GM21423 (cell line): ENCODE data around the gene GVQW3.

Experiments
- ATAC-seq: cut with Tn5 transposase; IDR thresholded peaks from one replicate; pipeline ENCODE4 v1.9.1; 2021; ENCODE audit warnings: mild to moderate bottlenecking, moderate library complexity; ENCODE audit not compliant: unreplicated experiment

The GVQW3 gene

DNA sequence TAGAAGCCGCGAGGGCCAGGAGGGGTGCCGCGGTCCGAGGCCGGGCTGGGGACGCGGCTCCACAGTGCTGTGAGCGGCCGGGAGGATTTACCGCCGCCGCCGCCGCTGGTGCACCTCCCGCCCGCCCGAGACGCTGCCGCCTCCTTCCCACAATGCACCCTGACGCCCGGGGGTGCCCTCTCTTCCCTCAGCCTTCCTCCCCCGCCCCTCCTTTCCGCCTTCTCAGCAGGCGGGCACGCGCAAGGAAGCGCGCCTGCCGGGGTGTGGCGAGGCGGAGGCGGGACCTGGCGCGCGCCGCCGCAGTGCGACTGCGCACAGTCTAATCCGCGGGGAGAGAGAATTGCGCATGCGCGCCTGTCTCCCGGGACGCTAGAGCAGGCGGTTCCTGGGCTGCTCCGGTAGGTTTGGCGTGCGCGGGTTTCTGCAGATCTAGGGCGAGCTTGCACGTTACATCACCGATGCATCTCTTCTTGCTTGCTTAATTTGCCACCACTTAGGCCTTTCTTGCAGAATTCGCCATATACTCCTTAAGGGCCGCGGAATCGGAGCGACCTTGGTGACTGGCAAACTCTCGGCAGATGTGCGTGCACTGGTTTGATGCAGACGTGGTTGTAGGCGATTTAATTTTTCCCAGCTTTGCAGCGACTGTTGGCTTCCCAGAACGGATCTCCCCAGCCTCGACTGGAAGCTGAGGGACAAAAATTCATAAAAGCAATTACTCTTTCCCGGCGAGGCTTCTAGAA lies at the start of gene GVQW3, which contains the start of gene THAP12:
Gene GVQW3 (plus strand): TSS at position 347 of the 743 bp plus-strand sequence. CDS start 506 bp downstream, outside the sequence.
Gene THAP12 (minus strand): TSS at position 156 of the 743 bp plus-strand sequence. CDS start 296 bp downstream, outside the sequence.
- ATAC-seq = peak; percentile 80

DNA sequence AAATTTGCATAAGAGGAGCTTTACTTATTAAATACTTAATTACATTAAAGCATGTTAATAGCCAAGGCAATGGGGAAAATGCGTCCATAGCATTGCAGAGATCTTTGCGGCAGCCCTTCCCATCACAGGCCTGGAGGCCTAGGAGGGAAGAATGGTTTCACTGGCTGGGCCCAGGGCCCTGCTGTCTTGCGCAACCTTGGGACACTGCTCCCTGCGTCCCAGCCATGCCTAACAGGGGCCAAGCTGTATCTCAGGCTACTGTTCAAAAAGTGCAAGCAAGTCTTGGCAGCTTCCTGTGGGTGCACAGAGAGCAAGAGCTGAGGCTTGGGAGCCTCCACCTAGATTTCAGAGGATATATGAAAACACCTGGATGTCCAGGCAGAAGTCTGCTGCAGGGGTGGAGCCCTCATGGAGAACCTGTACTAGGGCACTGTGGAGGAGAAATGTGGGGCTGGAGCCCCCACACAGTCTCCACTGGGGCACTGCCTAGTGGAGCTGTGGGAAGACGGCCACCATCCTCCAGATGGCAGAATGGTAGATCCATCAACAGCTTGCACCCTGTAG lies 46.2 kb upstream of the GVQW3 start:
- no peak for ATAC-seq

DNA sequence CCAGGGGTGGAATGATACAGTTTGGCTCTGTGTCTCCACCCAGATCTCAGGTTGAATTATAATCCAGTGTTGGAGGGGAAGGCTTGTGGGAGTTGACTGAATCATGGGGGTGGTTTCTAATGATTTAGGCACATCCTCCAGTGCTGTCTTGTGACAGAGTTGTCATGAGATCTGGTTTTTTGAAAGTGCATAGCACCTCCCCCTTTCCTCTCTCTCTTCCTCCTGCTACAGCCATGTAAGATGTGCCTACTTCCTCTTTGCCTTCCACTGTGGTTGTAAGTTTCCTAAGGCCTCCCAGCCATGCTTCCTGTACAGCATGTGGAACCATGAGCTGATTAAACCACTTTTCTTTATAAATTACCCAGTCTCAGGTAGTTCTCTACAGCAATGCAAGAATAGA lies 45.3 kb upstream of the GVQW3 start:
- no peak for ATAC-seq

DNA sequence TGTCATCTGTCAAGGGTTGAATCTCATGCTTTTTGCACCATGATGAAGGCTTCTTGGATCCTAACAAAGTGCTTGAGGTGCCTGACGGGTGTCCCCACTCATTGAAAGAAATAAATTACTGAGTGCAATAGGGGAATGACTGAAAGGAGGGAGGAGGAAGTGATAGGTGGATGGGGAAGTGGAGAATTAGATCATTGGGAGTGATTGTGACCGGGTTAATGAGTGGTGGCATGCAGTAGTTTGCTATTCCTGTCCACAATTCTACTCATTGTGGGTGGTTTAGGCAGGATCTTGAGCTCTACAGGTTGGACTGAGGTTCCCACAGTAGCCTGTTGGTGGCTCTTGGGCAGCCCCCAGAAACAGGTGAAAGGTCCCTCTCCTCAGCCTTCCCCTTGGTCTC lies 44.5 kb upstream of the GVQW3 start:
- no peak for ATAC-seq

DNA sequence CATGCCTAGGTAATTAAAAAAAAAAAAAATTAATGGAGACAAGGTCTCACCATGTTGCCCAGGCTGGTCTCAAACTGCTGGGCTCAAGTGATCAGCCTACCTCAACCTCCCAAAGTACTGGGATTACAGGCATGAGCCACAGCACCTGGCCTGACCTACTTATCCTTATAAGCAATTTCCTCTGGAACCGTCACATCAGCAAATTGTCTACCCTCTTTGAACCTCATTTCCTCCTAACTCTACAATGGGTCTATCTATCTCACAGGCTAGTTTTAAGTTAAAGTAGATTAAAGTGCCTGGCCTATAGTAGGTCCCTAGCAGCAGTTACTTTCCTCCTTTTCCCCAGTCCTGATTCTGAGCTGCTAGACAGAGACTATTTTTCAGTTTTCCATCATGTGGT lies 43.7 kb upstream of the GVQW3 start:
- ATAC-seq = no peak

DNA sequence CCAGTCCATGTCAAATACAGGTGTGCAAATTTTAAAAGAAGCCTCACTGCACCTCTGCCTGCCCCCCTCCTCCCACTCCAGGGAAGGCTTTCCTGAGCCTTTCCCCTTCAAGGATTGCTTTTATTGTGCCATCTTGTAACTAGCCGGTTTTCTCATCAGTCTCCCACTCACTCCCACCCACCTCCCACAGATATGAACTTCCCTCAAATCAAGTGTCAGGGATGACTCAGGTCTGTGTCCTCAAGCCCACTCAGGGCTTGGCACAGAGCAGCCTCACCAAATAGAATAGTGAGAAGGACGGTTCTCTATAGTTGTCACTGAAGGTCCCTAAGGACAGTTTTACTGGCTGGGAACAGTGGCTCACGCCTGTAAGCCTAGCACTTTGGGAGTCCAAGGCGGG lies 43.2 kb upstream of the GVQW3 start:
- no peak for ATAC-seq

DNA sequence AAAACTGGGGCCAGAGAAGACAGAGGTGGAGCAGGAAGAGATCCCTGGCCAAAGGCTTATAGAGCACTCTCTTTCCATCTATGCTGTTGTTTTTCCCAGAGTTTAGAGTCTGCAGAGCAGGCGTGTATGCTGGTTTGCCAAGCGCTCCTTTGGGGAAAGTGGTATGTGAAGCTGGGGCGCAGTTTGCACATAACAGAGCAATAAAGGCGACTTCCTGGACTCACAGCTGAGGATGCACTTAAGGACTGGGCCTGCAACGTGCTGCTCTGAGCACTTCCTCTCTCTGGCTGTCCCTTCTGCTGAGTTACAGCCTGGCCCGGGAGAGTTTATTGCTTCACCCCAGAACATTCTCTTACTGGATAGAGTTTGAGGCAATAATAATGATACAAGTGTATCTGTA lies 41.9 kb upstream of the GVQW3 start:
- ATAC-seq = no peak

DNA sequence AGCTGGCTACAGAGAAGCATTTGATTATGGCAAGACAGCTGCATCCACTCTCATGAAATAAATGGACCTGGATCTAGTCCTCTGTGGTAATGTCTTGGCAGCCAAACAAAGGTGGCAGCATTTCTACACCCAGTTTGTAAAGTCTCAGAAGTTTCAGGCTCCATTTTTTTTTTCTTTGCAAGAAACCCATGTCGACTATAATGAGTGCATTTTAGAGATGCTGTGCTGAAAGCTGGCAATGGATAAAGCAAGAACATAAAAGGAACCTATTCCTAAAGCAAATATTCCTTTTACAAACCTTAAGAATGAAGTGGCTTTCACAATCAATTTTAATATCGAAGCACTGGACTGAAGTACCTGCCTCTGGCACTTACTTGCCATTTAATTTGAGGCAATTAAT lies 33.7 kb upstream of the GVQW3 start:
- no peak for ATAC-seq

DNA sequence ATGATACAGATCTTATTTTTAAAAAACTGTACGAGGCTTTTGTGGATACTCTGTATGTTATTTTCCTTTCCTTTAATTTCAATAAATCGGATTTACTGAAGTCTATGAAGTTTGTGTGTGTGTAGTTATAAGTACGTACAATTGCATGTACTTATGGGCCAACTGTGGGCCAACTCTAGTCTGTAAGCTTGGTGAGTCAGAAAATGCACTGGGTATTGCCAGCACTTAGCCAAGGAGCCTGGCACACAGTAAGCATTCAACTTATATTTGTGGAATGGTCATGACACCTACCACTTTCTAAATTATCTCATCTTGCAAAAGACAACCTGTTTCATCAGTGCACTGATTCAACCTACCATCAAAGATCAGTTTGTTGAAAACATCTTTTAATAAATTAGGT lies 32.8 kb upstream of the GVQW3 start:
- ATAC-seq = no peak

DNA sequence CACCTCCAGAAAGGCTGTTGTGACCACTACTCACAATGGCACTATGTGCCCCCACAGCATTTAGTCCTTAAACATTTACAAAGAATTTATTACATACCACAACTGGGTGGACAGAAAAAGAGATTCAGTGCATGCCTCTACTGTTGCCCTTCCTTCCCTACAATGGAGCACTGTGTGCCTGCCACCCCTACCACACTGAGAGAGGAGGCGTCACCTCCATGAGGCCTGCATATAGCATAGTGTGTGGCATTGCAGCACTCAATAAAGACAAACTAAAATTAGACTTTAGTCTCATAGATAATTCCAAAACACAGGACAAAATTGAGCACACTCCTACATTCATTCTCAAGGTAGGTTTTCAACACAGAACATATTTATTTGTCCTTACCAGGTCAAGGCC lies 26.0 kb upstream of the GVQW3 start:
- no peak for ATAC-seq

DNA sequence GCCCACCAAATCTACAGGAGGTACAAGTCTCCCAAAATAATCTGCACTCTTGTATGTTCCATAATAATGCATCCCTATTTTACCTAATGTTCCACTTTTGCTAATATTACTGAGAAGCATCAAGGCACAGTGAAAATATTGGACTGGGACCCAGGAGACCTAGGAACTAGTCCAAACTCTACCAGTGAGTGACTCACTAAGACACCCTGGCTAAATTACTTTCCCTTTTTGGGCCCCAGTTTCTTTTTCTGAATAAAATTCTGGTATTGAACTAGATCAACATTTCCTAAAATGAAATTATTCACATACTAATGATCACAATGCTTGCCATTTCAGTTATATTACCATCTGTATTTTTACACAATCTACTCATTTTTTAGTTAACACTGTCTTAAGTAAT lies 19.7 kb upstream of the GVQW3 start:
- no peak for ATAC-seq

DNA sequence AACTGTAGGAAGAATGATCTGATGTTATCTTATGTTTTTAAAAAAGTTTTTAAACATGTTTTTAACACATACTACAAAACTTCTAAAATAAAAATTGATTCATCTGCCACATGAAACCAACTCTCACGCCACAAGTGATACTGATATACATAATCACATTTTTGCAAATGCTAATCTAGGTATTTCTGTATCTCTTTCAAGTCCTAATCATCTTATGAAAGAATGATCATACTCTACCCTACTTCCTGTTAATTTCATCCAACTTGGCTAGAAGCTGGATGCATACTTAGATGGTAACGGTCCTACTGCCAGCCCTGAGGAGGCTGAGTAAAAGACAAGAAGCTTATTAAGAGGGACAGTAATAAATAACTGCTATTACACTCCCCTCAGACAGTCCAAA lies 19.3 kb upstream of the GVQW3 start:
- ATAC-seq = no peak

DNA sequence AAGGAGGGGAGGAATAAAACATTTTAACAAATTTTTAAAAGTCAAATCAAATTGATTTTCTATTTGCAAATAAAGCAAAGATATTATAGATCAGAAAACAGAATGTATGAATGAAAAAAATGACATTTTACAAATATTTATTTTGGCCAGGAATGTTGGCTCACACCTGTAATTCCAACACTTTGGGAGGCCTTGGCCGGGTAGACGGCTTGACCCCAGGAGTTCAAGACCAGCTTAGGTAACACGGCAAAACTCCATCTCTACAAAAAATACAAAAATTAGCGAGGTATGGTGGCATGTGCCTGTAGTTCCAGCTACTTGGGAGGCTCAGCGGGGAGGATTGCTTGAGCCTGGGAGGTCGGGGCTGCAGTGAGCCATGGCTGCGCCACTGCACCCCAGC lies 18.4 kb upstream of the GVQW3 start:
- ATAC-seq = no peak

DNA sequence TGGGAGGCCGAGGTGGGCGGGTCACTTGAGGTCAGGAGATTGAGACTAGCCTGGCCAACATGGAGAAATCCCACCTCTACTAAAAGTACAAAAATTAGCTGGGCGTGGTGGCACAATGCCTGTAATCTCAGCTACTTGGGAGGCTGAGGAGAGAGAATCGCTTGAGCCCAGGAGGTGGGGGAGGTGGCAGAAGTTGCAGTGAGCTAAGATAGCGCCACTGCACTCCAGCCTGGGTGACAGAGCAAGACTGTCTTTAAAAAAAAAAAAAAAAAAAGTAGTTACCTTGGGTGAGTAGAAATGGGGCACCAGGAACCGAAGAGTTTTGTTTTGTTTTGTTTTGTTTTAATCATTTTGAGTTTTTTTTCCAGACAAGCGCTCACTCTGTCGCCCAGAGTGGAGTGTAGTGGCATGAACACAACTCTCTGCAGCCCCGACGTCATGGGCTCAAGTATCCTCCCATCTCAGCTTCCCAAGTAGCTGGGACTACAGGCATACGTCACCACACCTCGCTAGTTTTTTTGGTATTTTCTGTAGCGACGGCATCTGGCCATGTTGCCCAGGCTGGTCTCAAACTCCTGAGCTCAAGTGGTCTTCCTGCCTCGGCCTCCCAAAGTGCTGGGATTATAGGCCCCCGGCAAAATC lies 16.0 kb upstream of the GVQW3 start:
- no peak for ATAC-seq

DNA sequence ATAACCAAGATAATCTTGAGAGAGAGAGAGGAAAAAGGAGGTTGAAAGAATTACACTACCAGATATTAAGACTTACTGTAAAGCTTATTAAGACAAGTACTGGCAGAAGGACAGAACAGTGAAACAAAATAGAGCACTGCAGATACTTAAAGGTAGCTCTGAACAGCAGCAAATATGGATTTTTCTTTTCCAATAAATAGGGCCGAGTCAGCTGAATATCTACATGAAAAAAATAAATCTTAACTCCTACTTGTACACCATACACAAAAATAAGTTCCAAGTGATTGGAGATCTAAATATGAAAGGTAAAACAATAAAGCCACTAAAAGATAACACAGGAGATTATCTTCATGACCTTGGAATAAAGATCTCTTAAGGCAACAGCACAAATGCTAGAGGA lies 12.6 kb upstream of the GVQW3 start:
- no peak for ATAC-seq

DNA sequence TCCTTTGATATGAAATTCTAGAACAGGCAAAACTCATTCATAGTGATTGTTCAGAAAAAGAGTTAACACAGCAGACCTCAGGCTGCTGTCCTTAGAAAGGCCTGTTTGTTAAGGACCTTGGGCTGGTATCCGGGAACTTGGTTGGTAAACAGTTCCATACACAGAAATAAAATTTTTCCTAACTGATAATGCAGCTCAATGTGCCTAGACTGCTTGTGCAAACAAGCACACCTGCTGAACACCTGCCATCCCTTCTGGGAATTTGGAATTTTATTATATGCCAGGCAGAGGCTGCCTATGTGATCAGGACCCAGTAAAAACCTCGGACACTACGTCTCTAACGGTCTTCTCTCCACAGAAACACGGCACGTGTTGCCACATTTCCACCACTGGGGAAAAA lies 11.7 kb upstream of the GVQW3 start:
- no peak for ATAC-seq

DNA sequence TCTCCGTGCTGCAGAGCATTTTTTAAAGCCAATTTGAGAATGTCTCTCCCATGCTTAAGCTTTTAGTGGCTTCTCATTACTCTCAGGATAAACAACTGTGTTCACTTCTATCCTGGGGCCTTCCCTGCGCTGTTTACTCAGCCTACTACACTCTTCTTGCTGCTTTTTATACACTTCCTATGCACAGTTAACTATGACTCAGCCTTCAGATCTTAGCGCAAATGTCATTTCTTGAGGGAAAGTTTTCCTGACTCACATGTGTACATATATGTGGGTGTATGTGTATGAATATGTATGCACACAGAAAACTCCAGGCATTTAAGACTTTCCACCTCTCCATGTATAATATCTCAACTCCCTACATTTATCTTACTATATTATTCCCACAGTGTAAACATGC lies 10.0 kb upstream of the GVQW3 start:
- ATAC-seq = peak; percentile 71

DNA sequence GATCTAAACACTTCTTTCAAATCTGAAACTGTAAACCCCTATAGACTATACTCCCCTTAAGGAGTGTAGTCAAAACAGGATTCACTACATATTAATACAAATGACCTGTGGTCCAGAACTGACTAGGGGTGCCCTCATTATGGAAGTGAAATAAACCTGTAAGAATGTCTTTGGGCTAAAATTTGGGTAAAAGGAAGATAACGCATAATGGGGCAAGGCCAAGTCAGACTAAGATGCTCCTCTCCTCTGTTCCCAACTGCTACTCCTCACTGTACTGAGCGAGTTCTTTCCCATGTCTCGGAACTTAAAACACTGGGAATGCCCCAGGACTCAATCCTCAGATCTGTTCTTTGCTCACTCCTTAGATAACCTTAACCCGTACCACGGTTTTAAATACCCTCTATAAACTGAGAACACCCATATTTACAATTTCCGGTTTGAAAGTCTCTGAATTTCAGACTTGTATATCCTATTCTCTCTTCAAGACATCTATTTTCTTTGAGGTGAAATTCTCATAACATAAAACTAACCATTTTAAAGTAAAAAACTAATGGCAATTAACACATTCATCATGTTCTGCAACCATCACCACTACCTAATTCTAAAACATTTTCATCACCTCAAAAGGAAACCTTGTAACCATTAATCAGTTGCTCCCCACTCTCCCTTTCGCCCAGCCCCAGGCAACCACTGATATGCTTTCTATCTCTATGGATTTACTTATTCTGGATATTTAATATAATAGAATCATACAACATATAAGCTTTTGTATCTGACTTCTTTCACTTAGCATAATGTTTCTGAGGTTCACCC lies 4.2 kb upstream of the GVQW3 start:
- no peak for ATAC-seq

DNA sequence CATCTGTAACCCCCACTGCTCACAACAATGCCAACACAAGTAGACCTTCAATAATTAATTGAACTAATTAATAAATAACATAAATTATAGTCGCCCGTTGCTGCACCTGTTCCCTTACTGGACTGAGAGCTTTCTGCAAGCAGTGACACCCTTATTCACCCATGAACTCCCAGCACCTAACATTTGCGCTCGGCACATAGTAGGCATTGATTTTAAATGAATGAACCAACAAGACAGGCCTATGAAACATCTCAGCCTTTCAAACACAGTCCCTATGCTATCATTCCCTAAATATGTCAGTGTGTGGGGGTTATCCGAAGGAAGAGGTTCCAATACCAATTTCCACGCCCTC lies 1.3 kb upstream of the GVQW3 start:
- no peak for ATAC-seq

DNA sequence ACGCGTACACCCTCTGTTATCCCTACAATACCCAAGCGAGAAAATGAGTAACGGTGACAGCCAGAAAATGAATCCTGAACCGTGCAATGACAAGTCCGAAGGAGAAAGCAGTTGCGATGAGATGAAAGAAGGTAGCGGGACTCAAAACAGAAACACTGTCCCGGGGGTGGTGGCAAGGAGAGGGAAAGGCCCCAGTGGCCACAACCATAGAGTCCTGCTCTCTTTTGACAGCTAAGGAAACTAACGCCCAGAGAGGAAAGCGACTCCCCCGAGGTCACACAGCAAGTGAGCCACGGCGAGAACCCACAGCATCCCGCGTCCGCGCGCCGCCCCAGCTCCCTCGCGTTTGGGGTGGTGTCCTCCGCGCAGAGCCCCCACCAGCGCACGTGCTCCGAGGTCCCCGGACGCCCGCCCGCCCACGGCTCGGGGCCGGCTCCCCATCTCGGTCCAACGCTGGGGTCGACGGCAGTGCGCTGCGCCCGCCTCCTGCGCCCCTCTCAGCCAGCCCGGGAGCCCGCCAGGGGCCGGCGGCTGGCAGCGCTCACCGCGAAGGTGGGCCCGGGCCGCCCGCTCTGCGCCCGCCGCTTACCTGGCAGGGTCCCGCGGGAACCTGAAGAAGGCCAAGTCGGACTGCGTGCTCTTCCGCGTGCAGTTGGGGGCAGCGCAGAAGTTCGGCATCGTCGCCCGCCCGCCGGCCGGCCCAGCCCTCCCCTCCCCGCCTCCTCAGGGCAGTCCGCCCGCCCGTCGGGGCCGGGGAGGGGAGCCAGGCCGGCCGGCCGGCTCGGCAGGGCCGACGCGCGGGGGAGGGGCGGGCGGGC lies 755 bp upstream of the GVQW3 start:
- ATAC-seq = peak; percentile 15

DNA sequence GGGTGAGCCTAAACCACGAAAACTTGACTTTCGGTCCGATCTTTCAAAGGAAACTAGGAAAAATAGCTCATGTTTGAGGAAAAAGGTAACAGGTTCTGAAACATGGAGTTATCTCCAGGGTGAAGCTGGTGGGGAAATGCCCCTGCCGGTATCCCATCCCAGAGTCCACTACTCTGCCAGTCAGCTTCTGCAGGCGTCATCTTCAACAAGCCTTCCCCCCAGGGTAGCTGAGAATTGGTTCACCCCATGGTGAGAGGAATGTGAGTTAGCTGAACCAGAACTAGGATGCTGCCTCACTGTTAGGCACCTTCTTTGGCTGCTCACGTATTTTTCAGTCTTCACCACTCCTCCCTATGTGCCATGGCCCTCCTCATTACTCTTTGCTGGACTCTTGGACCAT lies 1.1 kb downstream of the GVQW3 start:
- no peak for ATAC-seq
